C4-2B (cell line): ENCODE results near the gene RALGPS2.
"Not testable (repeated sequence)": the region's sequence is repeated elsewhere in the genome, so short reads cannot be mapped to it uniquely, and the experiment has no call there.

Source experiments
- H3K27ac ChIP-seq: fragments of 450-650 bp; 2 replicates; pipeline ENCODE4 v1.5.1; 2017
- CTCF ChIP-seq: fragments of 450-650 bp; conservative IDR thresholded peaks from 2 replicates; pipeline ENCODE4 v1.5.1; 2017; ENCODE audit warnings: mild to moderate bottlenecking
- ZFX ChIP-seq: fragments of 450-650 bp; IDR thresholded peaks from 2 replicates; pipeline ENCODE4 v1.6.1; 2017

Gene RALGPS2

GRCh38 chr1:178942285-178943198 is 217.5 kb downstream of the RALGPS2 start:
- H3K27ac ChIP-seq: no peak overlapping the region
- TF ChIP-seq CTCF: no peak
- TF ChIP-seq ZFX: no peak

- no peak overlapping the region for H3K27ac ChIP-seq
- TF ChIP-seq ZFX (no peak), CTCF (no peak)
Observed at GRCh38 chr1:178944729-178945128, 219.7 kb downstream of the RALGPS2 start.

GRCh38 chr1:178945763-178946266 is 220.8 kb downstream of the RALGPS2 start:
- TF ChIP-seq CTCF (no peak), ZFX (no peak)
- H3K27ac ChIP-seq: no peak overlapping the region

GRCh38 chr1:178946416-178946815 is 221.4 kb downstream of the RALGPS2 start:
- H3K27ac ChIP-seq: no peak overlapping the region
- TF ChIP-seq ZFX (no peak), CTCF (no peak)

- TF ChIP-seq ZFX (no peak), CTCF (no peak)
- no peak overlapping the region for H3K27ac ChIP-seq
Observed at GRCh38 chr1:178946855-178947676, 222.0 kb downstream of the RALGPS2 start.

- TF ChIP-seq ZFX: no peak
- no peak for TF ChIP-seq CTCF
- no peak overlapping the region for H3K27ac ChIP-seq
Observed at GRCh38 chr1:178947677-178947981, 222.6 kb downstream of the RALGPS2 start.

- no peak overlapping the region for H3K27ac ChIP-seq
- TF ChIP-seq CTCF (no peak), ZFX (no peak)
Observed at GRCh38 chr1:178948676-178949075, 223.6 kb downstream of the RALGPS2 start.

GRCh38 chr1:178949866-178950265 is 224.8 kb downstream of the RALGPS2 start:
- H3K27ac ChIP-seq: not testable (repeated sequence)
